DMS153 treated with DMSO at 0.1 percent for 48 hours (cell line): ENCODE measurements around the gene GSDME.

ENCODE experiments used
- DNase-seq: peaks from one replicate; lab custom pipeline; 2025; ENCODE audit not compliant: unreplicated experiment; lab: John Stamatoyannopoulos, UW

GSDME gene

GRCh38 chr7:24657980-24658379 lies 99.3 kb downstream of the GSDME start:
- DNase-seq: no peak

DNA sequence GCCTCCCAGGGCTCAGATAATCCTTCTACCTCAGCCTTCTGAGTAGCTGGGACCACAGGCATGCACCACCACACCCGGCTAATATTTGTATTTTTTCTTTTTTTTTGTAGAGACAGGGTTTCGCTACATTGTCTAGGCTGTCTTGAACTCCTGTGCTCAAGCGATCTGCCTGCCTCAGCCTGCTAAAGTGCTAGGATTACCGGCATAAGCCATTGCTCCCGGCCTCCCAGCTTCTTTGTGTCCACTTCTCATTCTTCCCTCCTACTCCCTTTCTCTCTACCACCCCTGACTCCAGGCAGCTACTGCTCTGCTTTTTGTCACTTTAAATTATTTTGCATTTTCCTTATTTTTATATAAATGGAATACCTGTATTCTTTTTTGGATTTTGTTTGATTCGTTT lies 100.7 kb downstream of the GSDME start:
- DNase-seq: no peak

DNA sequence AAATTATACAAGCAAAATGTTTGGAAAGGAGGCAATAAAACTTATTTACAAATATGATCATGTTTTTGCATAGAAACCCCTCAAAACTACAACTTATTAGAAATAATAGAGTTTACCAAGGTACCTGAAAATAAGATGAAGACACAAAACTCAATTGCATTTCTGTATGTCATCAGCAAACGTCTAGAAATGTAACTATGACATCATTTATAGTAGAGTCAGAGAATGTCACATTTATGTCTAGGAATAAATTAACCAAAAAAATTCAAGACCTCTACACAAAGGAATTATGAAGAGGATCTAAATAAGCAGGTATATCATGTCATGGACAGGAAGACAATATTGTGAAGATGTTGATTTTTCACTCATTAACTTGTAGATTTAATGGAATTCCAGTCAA lies 103.0 kb downstream of the GSDME start:
- no peak for DNase-seq

DNA sequence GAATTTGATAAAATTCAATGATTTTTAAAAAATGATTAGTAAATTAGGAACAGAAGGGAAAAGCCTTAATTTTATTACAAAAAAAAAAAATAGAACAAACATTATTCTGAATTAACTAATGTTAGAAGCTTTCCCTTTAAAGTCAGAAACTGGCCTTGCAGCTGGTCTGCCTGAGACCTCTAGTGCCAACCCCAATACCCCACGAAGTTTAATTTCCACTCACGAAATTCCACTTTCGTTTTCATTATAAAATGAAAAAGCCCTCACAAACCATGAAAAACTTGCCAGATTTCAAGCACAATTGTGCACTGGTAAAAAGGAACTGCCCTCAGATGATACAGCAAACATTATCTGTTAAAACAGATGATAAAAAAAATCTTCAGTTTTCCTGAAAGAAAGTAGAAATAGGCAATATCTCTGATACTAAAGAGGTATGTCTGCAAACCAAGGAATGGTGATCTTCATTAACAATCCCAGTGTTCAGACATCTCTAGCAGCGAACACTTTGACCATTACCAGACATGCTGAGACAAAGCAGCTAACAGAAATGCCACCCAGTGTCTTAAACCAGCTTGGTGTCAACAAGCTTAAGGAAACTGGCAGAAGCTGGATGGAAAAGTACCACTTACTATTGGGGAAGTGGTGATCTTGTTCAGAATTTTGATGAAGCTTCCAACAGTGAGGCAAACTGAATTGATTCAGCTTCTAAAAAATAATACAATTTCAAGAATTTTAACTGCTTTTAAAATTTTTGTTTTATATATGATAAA lies 103.8 kb downstream of the GSDME start:
- no peak for DNase-seq

DNA sequence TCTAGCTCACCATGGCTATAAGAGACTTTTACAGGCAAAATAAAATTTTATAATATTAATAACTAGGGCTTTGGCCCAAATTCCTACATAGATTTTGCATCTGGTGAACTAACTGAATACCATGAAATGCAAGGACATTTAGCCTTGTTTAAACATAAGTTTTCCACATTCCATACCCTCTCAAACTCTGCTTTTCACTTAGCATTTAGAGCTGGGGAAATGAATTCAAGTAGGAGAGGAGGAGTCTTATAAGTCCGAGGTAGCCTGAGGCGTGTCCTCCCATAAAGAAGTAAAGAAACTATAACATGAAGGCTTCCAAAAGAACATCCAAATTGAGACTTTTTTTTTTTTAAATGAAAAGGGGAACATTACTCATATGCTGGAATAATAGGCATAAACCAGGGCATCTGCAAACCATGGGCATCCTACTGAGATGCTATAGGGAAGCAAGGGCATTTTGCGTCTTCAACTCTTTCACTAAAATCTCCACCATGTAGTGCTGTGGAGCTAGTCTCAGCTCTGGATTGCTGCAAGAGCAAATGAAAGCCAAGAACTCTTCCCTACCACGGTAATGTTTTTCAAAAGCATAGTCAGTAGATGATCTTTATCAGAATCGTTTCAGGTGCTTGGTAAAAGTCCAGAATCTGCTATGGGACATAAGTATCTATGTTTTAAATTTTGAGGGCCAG lies 104.9 kb downstream of the GSDME start:
- DNase-seq: no peak
